ENCODE measurements around the gene HEATR5A. TPM values are rescaled to one million over a fixed set of nuclear protein-coding genes. Genes with fewer than 3 reads are reported as not detected.
"Not testable (repeated sequence)": the region's sequence is repeated elsewhere in the genome, so short reads cannot be mapped to it uniquely, and the experiment has no call there.

The HEATR5A gene
- total RNA-seq, 4 donors from 2014 or later, result 33.8 to 39.9 (median 35.5) TPM

GRCh38 chr14:31283153-31283552, 137.2 kb downstream of the HEATR5A start:
- no peaks in the 10 kb centered on the region for H3K9me3 ChIP-seq
- TF ChIP-seq EP300 (IDR thresholded peaks at IDR 0.05) (no peak), POLR2AphosphoS5 (IDR thresholded peaks at IDR 0.05) (no peak), POLR2A (IDR thresholded peaks at IDR 0.05) (no peak), CTCF (IDR thresholded peaks at IDR 0.05) (no peak)
- WGBS, 2 donors (ENCODE audit: low coverage in 1 of 2), result 100% methylated on average over 1 of the region's 1 CpG
- H3K4me1 ChIP-seq, result peaks cover 0 to 5% (median 0%) of the 10 kb centered on the region in 3 donors
- ATAC-seq, result no peak
- no peak overlapping the region for H3K4me3 ChIP-seq
- no peak overlapping the region for H3K27ac ChIP-seq
- H3K36me3 ChIP-seq, result no peaks in the 10 kb centered on the region
- H3K27me3 ChIP-seq, result no peaks in the 10 kb centered on the region

DNA sequence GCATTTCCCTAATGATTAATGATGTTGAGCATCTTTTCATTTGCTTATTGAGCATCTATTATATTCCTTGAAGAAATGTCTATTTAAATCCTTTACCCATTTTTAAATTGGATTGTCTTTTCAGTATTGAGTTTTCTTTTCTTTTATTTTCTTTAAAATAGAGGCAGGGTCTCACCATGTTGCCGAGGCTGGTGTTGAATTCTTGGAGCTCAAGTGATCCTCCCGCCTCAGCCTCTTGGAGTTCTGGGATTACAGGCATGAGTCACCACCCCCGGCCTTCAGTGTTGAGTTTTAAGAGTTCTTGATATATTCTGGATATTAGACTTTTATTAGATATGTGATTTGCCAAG, 139.5 kb downstream of the HEATR5A start:
- no peak for ATAC-seq
- no peak overlapping the region for H3K27ac ChIP-seq
- H3K27me3 ChIP-seq, result no peaks in the 10 kb centered on the region
- no peak overlapping the region for H3K4me3 ChIP-seq
- H3K9me3 ChIP-seq, result no peaks in the 10 kb centered on the region
- peaks cover 0 to 5% (median 0%) of the 10 kb centered on the region in 3 donors for H3K4me1 ChIP-seq
- no peak for TF ChIP-seq EP300 (IDR thresholded peaks at IDR 0.05)
- no peak for TF ChIP-seq CTCF (IDR thresholded peaks at IDR 0.05)
- no peak for TF ChIP-seq POLR2A (IDR thresholded peaks at IDR 0.05)
- TF ChIP-seq POLR2AphosphoS5 (IDR thresholded peaks at IDR 0.05), result no peak
- H3K36me3 ChIP-seq, result no peaks in the 10 kb centered on the region
- 79 to 93% methylated on average over 3 of the region's 3 CpGs for WGBS, 2 donors (ENCODE audit: low coverage in 1 of 2)

DNA sequence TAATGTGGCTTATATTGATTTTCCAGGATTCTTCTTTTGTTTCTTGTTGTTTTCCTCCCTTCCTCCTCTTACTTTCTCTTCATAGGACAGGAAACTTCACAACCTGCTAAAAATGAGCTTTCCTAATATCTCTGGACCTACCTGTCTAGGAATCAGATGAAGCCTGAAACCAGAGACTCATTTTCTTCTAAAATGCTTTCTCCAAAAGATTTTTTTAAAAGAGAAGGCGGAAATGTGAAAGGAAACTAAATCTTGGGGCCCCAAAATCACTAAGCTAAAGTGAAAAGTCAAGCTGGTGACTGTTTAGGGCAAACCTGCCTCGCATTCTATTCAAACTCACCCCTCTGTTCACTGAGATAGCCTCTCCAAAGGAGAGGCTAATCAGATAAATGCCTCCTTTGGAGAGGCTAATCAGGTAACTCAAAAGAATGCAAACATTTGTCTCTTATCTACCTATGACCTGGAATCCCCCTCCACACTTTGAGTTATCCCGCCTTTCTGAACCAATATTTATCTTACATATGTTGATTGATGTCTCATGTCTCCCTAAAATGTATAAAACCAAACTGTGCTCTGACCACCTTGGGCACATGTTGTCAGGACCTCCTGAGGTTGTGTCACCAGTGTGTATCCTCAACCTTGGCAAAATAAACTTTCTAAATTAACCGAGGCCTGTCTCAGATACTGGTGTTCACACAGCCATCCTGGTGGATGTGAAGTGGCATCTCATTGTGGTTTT, 140.0 kb downstream of the HEATR5A start:
- ATAC-seq, result no peak
- no peaks in the 10 kb centered on the region for H3K9me3 ChIP-seq
- H3K36me3 ChIP-seq, result no peaks in the 10 kb centered on the region
- H3K4me3 ChIP-seq, result no peak overlapping the region
- H3K27me3 ChIP-seq, result no peaks in the 10 kb centered on the region
- 84 to 85% methylated on average over 4 of the region's 4 CpGs for WGBS, 2 donors (ENCODE audit: low coverage in 1 of 2)
- no peak for TF ChIP-seq POLR2A (IDR thresholded peaks at IDR 0.05)
- TF ChIP-seq CTCF (IDR thresholded peaks at IDR 0.05), result no peak
- no peak for TF ChIP-seq EP300 (IDR thresholded peaks at IDR 0.05)
- no peak for TF ChIP-seq POLR2AphosphoS5 (IDR thresholded peaks at IDR 0.05)
- H3K27ac ChIP-seq, result no peak overlapping the region
- peaks cover 0 to 5% (median 0%) of the 10 kb centered on the region in 3 donors for H3K4me1 ChIP-seq

DNA sequence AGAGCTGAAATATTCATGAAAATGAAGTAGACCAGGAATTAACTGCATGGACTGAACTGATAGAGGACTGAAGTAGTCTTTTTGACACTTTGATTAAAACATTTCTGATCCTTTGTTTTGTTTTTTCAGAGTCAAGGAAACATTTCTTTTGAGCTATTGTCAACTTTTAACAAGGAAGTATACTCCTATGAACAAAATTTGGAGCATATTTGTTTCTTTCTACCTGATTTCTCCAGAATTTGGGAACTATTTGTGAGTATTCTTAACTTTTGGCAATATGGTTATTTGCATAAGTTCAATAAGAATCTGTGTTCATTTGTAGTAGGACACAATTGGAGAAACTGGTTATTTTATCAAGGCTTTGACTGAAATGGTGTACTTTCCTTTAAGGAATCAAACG, 141.5 kb downstream of the HEATR5A start:
- peaks cover 0 to 8% (median 0%) of the 10 kb centered on the region in 3 donors for H3K4me1 ChIP-seq
- ATAC-seq, result no peak
- no peaks in the 10 kb centered on the region for H3K36me3 ChIP-seq
- TF ChIP-seq EP300 (IDR thresholded peaks at IDR 0.05), result no peak
- no peak for TF ChIP-seq CTCF (IDR thresholded peaks at IDR 0.05)
- no peak for TF ChIP-seq POLR2AphosphoS5 (IDR thresholded peaks at IDR 0.05)
- no peak for TF ChIP-seq POLR2A (IDR thresholded peaks at IDR 0.05)
- H3K9me3 ChIP-seq, result no peaks in the 10 kb centered on the region
- no peaks in the 10 kb centered on the region for H3K27me3 ChIP-seq
- no peak overlapping the region for H3K27ac ChIP-seq
- H3K4me3 ChIP-seq, result no peak overlapping the region
- 92 to 100% methylated on average over 1 of the region's 1 CpG for WGBS, 2 donors (ENCODE audit: low coverage in 1 of 2)

DNA sequence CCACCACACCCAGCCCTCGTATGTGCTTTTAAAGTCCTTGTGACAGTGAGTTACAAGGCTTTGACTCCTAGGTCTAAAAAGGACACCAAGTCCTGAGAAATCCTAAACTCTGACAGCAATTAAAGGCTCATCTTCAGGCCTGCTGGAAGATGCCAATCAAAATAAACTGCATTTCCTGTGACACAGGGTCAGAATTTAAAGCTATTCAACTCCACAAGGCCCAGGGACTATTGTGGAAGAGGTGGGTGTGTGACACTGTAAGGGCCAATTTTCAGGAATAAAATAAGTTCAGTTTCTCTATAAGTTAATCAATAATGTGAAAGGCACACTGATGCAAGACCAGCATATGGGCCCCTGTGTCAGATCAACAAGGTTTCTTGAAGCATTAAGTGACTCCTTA, 143.3 kb downstream of the HEATR5A start:
- H3K4me3 ChIP-seq, result no peak overlapping the region
- no peaks in the 10 kb centered on the region for H3K27me3 ChIP-seq
- no peaks in the 10 kb centered on the region for H3K36me3 ChIP-seq
- no peaks in the 10 kb centered on the region for H3K9me3 ChIP-seq
- TF ChIP-seq CTCF (IDR thresholded peaks at IDR 0.05) (no peak), POLR2A (IDR thresholded peaks at IDR 0.05) (no peak), EP300 (IDR thresholded peaks at IDR 0.05) (no peak), POLR2AphosphoS5 (IDR thresholded peaks at IDR 0.05) (no peak)
- peaks cover 0 to 7% (median 0%) of the 10 kb centered on the region in 3 donors for H3K4me1 ChIP-seq
- ATAC-seq, result no peak
- 56% methylated on average over 1 of the region's 1 CpG; no CpG with 5 or more reads in 1 of the 2 donors for WGBS, 2 donors (ENCODE audit: low coverage in 1 of 2)
- H3K27ac ChIP-seq, result no peak overlapping the region

DNA sequence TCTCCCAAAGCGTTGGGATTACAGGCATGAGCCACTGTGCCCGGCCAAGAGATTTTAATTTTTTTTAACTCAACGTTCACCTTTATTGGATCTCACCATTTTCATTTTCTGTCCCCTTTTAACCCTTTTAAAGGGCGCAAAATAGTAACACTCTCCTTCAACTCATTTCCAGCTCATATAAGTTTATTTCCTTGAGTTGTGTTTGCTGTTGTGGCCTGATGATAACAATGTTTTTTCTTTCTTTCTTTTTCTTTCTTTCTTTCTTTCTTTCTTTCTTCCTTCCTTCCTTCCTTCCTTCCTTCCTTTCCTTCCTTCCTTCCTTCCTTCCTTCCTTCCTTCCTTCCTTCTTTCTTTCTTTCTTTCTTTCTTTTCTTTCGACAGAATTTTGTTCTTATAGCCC, 143.9 kb downstream of the HEATR5A start:
- not testable (repeated sequence) for H3K36me3 ChIP-seq, H3K9me3 ChIP-seq, H3K27me3 ChIP-seq, H3K27ac ChIP-seq, ATAC-seq, H3K4me1 ChIP-seq, H3K4me3 ChIP-seq
- 84 to 89% methylated on average over 4 of the region's 5 CpGs for WGBS, 2 donors (ENCODE audit: low coverage in 1 of 2)

Measured in gastroesophageal sphincter (tissue), 4 donors.